Forelimb muscle (tissue), 1 donor: ENCODE results near the gene GAREM1. TPM values are rescaled to one million over a fixed set of nuclear protein-coding genes. Genes with fewer than 3 reads are reported as not detected.

Source experiments
- DNase-seq: peaks from one replicate; pipeline ENCODE4 v3.0.0-alpha.2; 2013; ENCODE audit warnings: low read depth
- polyA plus RNA-seq: library from polyadenylated mRNA; unstranded; fragments of 120-200 nt; gene quantifications from one replicate; pipeline ENCODE4 v1.2.1, GENCODE V29; 2013; ENCODE audit not compliant: insufficient read length

Gene GAREM1
- polyA plus RNA-seq, 1 donor, result 7.3 TPM

DNA sequence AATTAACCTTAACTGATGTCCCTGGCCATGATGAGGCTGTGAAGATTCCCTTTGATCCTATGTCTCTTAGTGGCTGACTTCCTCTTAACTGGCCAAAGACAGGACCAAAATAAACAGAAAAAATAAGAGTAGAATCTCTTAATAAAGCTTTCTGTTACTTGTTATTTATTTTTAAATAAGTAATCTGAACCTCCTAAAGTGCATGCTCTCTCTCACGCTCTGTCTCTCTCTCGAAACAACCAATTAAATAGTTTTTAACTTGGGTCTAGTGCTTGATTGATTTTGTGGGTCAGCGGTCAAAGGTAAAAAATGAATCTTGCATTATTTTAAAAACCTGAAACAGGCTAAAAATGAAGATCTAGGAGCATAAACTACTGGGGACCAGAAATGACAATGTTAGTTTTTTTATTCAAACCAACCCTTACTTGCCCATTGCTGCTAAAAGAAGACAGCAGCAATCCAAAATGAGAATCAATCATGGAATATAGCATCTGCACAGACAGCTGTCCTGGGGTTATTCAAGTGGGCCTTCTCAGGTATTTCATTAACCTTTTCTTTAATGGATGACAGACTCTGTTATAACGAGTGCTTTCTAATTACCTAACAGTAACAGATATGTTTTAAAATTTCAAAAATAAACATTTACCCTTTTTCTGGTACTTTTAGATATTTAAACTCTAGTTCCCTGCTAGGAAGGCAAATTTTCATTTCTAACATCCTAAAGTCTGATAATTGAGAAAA lies 11.2 kb downstream of the GAREM1 start:
- DNase-seq, result no peak

DNA sequence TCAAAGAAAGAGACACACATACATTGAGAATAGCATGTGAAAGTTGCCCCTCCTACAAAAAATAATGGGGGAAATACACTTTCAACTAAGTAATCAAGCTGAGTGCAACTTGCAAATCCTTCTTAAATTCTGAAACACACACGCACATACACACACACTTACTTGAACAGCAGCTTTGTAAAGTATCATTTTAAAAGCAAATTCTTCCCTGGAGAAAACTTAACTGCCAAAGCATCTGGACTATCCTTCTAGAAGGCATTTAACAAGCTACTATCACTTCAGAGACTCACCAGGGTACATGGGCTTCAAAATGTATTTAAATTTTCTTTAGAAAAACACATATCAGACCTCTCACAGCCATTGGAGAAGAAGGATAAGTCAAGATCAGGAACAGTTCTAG lies 15.3 kb downstream of the GAREM1 start:
- no peak for DNase-seq

DNA sequence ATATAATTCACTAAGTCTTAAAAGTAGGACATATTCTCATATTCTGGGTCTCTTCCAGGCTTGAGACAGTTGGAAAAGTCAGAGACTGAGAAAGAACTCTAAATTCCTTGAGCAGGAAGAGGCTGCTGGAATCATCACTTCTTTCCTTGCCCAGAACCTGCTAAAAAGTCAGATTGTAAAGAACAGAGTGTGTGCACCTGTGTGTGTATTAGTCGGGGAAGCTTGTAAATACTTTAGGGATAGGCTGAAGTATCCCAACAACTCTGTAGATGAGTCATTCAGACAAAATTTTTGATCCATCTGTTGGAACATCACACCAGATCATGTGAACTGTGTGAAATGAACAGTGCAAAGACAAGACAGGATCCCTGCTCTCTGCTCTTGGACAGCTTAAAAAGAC lies 16.1 kb downstream of the GAREM1 start:
- DNase-seq, result no peak

DNA sequence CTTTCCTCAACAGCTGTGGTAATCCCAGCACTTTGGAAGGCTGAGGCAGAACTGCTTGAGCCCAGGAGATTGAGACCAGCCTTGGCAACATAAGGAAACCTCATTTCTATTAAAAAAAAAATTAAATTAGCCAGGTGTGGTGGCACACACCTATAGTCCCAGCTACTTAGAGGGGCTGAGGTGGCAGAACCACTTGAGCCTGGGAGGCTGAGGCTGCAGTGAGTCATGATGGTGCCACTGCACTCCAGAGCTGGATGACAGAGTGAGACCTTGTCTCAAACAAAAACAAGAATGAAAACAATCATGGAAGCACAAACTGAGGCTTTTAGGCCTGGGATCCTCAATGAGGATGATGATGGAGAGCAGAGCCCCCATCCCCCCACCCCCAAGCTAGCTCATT lies 19.8 kb downstream of the GAREM1 start:
- DNase-seq, result no peak

DNA sequence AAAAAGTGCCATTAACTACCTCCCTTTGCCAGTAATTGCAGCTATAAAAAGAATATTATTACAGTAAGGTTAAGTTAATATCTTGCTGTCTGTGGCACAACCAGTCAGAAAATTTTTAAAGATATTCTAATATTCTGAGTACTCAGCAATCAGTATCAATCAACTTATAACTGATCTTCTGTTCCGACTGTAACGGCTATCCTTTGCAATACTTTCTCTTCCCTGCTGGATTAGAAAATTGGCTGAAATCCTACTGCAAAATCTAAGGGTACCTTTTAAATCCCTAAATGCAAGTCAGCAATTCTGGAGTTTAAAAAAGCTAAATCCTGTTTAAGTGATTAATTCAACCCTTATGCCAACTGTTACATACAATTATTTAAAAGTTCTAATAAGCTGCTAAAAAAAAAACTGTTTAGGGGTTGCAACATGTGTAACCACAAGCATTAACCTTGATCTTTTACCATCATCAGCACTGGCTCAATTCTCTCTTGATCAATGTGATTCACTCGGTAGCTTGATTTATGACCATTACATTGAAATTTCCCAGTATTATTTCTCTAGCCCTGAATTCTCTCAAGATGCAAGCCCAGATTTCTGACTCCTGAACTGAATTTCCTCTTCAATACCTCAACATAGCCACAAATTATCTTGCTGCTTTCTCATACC lies 20.5 kb downstream of the GAREM1 start:
- DNase-seq, result no peak

DNA sequence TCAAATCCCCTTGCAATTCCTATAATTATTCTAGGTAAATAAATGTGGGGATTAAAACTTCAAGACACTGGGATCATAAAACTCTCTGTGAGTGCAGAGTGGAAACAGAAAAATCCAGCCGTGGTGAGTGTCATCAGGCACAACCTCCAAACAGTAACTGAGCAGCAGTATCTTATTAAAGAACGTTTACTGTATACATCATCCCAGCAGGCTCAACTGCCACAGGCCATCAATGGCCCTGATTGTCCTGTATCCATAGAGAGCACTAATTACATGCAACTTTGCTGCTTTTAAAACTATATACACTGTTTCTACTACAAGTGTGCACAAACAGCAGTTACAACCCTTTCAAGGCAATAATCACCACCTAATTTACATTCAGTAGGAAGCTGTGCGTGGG lies 23.9 kb downstream of the GAREM1 start:
- no peak for DNase-seq

DNA sequence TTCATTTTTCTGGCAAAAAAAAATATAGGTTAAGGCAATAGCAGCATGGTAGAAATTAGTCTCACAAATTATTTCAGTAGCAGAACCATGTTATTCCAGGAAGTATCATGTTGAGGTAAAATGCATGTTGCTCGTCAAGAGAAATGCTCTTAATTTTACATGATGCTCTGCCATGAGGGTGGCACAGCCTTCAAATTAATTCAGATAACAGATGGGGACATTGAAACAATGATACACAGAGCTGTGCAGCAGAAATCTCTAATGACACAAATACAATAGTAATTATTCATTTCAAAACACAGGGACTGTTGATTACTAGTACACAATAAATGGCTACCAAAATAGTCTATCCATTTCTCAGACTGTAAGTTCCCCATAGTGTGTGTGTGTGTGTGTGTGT lies 24.8 kb downstream of the GAREM1 start:
- no peak for DNase-seq

DNA sequence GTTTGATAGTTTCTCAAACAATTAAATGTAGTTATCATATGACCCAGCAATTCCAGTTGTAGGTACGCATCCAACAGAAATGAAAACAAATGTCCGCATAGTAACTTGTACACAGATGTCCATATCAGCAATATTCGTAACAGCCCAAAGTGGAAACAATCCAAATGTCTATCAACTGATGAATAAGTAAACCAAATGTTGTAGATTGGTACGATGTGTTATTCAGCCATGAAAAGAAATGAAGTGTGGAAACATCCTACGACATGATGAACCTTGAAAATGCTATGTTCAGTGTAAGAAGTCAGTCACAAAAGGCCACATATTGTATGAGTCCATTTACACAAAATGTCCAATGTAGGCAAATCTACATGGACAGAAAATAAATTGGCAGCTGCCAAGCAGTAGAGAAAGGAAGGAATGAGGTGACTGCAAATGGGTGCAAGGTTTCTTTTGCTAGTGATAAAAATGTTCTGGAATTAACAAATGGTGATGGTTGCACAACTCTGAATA lies 26.9 kb downstream of the GAREM1 start:
- no peak for DNase-seq

DNA sequence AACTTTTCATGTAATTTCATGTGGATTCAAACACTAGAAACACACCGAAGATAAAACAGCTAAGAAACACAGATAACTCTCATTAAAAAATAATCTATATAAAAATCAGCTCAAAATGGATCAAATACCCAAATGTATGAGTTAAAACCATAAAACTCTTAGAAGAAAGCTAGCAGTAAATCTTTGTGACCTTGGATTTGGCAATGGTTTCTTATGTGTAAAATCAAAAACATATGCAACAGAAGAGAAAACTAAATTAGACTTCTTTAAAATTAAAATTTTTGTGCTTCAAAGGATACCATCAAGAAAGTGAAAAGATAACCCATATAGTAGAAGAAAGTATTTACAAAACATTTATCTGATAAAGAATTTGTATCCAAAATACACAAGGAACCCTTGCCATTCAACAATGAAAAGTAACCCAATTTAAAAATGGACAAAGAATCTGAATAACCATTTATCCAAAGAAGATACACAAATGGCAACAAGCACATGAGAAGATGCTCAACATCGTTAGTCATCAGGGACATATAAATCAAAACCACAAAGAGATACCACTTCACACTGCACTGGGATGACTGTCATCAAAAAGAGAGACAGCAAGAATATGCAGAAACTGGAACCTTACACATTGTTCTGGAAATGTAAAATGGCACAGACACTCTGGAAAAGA lies 27.5 kb downstream of the GAREM1 start:
- DNase-seq, result no peak

DNA sequence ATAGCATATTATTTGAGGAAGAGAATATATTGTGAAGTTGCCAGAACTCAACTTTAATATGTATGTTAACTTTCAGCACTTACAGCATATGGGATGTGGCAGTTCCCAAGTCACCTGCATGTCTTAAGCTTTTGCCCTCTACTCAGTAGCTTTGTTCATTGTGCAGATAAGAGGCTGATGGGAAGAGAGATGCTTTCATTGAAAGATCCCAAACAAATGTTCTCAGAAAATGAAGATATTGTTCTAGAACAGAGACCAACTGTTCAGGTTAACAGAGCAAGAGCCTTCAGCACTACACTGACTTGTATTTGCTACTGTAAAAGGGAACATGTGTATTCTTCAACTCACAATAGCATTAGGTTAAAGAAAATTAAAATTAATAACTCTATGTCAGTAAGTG lies 28.1 kb downstream of the GAREM1 start:
- no peak for DNase-seq

DNA sequence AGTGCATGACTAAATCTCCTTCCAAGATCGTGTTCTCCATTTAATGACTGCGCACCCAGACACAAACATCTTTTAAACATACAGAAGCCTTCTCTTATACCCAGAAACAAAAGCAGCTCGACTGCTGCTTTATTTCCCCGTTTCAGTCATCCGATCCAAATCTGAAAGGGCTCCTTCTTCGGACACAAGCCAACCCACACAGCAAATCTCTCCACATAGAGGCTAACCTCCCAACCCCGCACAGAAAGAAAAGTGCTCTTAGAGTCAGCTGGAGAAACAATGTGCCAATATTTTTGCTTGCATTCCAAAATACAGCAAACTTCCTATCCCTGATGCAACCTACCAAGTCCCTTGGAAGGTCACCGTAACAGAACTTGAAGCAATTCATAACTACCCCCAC lies 29.1 kb downstream of the GAREM1 start:
- no peak for DNase-seq

DNA sequence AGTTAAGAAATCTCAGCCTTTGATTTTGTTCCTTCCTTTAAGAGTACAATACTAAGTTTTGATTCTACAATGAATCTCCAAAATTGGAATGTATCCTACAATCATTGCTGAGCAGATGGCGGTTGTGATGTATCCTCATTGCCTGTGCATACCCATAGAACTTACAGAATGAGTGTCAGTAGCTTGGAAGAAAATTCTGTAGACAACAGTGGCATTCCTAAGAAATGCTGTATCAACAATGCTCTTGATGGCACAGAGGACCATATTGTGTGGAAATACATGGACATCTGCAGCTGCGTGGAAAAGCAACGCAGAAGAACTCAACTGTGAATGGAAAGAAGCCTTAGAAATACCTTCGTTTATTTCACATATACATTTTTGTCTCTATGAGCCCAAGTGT lies 30.2 kb downstream of the GAREM1 start:
- DNase-seq, result no peak

DNA sequence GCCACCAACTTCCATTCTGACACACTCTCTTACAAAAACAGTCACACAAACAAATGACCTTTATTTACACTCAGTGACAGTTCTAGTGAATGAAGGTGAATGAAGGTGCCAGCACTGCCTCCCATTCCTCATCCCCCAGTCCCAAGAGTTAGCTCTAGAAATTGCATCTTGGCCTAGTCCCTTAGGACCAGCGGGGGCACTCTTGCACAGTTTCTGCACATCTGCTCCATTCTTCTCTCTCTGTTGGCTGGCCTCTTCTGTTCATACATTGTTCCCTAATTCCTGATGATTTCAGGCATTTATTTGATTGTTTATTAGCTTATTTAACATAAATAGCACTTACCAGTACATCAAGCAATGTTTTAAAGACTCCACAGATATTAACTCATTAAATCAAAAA lies 30.9 kb downstream of the GAREM1 start:
- no peak for DNase-seq

DNA sequence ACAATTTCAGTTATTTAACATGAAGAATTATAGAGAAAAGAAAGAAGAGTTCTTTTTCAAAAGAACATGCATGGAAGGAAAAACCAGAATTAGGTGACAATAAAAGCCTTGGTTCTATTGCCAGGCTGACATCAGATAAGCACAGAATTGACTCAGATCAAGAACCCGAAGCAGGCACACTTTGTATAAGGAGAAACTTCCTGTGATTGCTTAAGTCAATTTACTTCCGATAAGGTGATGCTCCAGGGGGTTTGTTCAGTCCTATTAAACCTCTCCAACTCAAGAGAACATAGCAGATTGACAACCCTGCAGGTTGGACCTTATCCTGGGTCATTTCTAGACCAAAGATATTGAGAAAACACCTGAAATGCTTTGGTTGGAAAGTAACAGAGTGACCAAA lies 31.4 kb downstream of the GAREM1 start:
- no peak for DNase-seq

DNA sequence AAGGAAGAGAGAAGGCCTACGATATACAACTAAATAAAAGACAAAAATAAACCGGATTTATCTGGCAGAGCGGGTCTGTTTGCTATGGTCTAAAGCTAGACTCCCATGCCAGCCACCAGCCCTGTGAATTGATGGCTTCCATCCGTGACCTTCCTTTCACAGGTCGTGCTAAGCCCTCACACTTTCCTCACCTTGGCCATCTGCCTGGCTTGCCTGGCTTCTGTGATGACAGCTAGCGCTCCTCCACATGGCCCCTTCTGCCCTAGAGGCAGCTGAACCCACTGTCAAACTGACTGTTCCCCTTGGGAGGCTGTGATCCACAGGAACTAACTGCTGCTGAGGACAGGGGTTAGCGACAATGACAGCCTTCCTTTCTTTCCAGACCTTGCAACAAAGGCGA lies 32.5 kb downstream of the GAREM1 start:
- no peak for DNase-seq

DNA sequence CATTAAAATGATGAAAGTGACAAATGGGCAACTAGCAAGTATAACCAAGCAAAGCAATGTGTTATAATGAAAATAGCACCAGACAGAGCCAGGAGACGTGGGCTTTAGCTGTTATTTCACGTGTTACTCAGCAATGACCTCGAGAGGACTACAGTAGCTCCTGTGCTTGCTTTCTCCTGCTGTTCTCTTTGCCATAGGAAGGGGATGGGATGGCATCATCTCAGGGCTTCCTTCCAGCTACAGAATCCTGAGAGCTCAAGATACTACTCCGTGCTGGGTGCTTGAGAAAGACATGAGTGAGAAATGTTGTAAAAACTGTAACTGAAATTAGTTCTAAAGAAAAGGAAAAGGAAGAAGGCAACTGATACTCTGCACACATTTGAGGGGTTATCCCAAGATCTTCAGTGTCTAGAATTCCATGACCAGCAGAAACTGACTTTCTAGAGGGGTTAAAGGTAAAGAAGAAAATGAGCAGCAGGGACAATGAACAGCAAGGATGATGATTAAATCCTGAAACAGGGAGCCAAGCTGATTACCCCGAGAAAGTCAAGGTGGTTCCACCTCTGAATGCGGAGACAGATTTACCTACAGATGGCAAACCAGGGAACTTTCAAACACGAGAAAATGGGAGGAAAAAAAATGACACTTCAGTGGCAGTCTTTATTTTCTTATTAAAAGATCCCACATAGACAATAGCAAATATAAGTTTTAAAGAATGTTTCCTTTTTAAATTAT lies 33.4 kb downstream of the GAREM1 start:
- DNase-seq, result no peak

DNA sequence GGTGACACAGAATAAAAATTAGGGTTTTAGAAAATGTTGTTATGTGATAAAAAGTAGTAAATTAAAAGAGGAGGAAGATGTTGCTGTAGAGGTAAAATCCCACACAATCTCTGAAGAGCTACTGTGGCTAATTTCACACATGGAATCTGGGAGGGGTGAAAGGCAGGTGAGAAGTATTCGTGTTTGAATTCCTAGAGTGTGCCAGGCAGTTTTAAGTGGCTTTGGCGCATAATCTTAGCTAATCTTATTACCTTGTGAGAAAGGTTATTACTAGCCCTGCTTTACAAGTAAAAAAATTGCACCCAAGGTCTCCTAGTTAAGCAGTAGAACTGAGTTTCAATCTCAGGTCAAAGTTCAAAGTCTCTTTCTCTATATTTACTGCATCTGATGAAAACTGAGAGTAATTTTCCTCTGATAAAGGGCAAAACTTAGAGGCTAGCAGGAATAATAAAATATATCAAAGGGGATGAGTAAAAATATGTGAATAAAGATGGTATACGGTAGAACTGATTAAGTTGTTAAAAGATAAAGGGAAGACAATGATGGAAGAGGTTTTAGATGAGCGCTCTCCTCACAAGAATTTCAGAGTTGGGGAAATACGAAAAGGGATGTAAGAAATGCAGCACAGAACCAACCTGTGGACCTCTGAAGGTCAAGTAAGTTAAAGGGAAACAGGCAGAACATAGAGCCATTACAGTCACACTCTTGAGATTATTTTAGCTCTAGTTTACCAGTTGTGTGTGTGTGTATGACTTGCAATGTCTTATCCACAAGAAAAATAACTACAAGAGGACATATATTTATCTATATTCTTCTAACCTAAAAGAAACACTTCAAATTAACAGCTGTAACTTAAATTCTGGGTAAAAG lies 34.8 kb downstream of the GAREM1 start:
- DNase-seq, result no peak

DNA sequence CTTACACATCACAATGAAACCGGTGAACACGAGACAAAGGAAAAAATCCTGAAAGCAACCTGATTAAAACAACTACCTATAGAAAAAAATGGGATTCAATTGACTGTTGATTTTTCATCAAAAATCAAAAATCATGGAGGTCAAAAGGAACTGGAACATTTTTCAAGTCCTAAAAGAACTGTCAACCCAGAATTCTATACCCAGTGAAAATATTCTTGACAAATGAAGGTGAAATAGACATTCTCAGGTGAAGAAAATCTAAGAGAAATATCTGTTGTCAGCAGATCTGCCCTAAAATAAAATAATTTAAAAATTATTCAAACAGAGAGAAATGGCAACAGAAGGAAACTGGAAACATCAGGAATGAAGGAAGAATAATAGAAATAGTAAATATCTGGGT lies 38.9 kb downstream of the GAREM1 start:
- no peak for DNase-seq

DNA sequence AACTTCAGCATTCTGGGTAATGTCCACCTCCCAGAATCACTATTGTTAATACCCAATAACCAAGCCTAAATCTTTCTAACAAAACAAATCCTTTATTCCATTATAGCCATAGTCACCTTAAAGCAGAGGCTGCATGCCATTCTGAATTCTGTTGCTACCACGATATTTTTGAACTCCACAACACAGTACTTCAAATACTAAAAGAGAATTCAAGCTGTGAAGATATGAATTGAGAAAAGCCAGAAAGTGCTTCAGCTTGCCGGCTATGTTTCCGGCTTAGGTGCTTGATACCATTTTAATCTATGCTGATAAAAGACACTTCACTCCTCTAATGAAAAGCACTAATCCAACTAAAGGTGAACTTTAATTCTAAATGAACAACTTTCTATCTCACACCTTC lies 41.3 kb downstream of the GAREM1 start:
- no peak for DNase-seq

DNA sequence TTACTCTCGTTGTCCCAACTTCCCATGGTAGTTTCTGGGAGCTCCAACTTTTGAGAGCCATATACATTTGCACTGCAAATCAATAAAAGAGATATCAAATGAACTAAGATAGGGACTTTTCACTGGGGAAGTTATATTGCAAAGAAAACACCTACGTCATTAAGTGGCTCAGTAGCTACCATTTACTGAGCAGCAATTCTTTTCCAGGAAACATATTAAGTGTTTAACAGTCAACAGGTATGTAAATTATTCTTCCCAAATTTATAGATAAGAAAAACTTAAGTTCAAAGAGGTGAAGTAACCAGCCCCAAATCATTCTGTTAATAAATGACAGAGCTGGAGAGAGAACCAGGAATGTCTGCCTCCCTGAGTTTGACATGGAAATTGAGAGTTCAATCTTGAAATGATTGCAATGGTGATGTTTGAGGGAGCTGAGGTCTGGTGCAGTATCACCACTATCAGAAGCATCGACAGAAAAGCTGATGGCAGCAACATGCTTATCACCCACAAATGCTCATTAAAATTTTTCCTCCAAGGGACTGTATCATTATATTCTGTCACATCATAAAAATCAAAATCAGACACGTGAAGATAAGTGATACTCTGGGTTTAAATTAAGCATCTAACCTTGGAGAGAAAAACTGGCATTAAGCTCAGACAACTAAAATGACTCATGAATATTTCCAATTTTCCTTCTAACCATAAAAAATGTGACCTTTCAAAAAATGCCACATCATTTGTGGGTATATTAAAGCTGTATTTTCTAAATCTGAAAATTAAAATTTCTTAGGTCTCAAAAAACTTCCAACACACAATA lies 43.4 kb downstream of the GAREM1 start:
- DNase-seq, result no peak
